ENCODE measurements around the gene ADH7.

ADH7 gene

DNA sequence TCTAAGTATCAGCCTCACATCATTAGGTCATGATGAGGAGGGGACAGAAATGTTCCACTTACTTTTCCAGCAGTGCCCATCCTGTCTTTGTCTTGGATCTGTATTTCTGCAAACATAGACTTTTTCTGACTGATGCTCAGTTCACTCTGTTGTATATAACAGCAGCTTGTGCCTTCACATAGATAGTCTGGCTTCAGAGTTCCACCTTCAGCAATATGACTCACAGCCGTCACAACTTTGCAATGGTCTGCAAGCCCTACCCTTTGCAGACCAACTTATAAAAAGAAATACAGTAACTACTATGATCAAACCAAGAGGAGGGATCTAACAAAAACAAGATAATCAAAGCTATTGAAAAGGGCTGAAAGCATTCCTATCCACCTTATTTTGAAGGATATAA lies at the start of gene ADH7:
TSS of gene ADH7 (minus strand) at position 189 of the 400 bp plus-strand sequence. CDS start at position 80, 109 bp downstream.
- Histone ChIP-seq H3K9me3 (replicated peaks; ENCODE audit: insufficient read depth, low read length) (no peaks in the 10 kb centered on the region), H3K79me2 (ENCODE audit: low read length) (no peaks in the 10 kb centered on the region), H3K9ac (ENCODE audit: low read length) (no peak within 1 kb of the TSS), H2AFZ (ENCODE audit: low read length) (no peak within 1 kb of the TSS), H3K9me2 (replicated peaks; ENCODE audit: insufficient read depth, low read length) (no peaks in the 10 kb centered on the region), H3K4me3 (ENCODE audit: low read length) (no peak within 1 kb of the TSS), H3F3A (ENCODE audit: insufficient read depth, low read length) (no peaks in the 10 kb centered on the region), H3K27ac (ENCODE audit: low read length) (no peak within 1 kb of the TSS), H3K4me1 (ENCODE audit: low read length) (no peaks in the 10 kb centered on the region), H3K27me3 (replicated peaks; ENCODE audit: insufficient read depth, low read length) (no peaks in the 10 kb centered on the region), H3K4me2 (ENCODE audit: low read depth, low read length) (no peak within 1 kb of the TSS), H3K36me3 (replicated peaks; ENCODE audit: insufficient read depth, low read length) (no peaks in the 10 kb centered on the region), H4K20me1 (ENCODE audit: insufficient read depth, low read length) (no peaks in the 10 kb centered on the region)
- no peak for TF ChIP-seq EZH2phosphoT487 (IDR thresholded peaks at IDR 0.05; ENCODE audit: low read length)
- TF ChIP-seq EZH2 (optimal IDR thresholded peaks at IDR 0.05; ENCODE audit: low read depth, low read length), result no peak
- TF ChIP-seq CTCF (IDR thresholded peaks at IDR 0.05; ENCODE audit: low read length), result no peak
- no peak for DNase-seq

- no peak overlapping the region for H3K9ac ChIP-seq (ENCODE audit: low read length)
- no peaks in the 10 kb centered on the region for H3K79me2 ChIP-seq (ENCODE audit: low read length)
- TF ChIP-seq EZH2phosphoT487 (IDR thresholded peaks at IDR 0.05; ENCODE audit: low read length) (no peak), CTCF (IDR thresholded peaks at IDR 0.05; ENCODE audit: low read length) (no peak), EZH2 (optimal IDR thresholded peaks at IDR 0.05; ENCODE audit: low read depth, low read length) (no peak)
- no peaks in the 10 kb centered on the region for H3K9me2 ChIP-seq (replicated peaks; ENCODE audit: insufficient read depth, low read length)
- H3K4me2 ChIP-seq (ENCODE audit: low read depth, low read length), result no peak overlapping the region
- no peak overlapping the region for H3K27ac ChIP-seq (ENCODE audit: low read length)
- H3F3A ChIP-seq (ENCODE audit: insufficient read depth, low read length), result no peaks in the 10 kb centered on the region; the same call in 1 of the 2 replicates
- no peaks in the 10 kb centered on the region for H3K4me1 ChIP-seq (ENCODE audit: low read length)
- no peaks in the 10 kb centered on the region for H3K9me3 ChIP-seq (replicated peaks; ENCODE audit: insufficient read depth, low read length)
- no peak for DNase-seq
- no peaks in the 10 kb centered on the region for H4K20me1 ChIP-seq (ENCODE audit: insufficient read depth, low read length)
- H3K36me3 ChIP-seq (replicated peaks; ENCODE audit: insufficient read depth, low read length), result no peaks in the 10 kb centered on the region
- no peak overlapping the region for H2AFZ ChIP-seq (ENCODE audit: low read length)
- H3K27me3 ChIP-seq (replicated peaks; ENCODE audit: insufficient read depth, low read length), result no peaks in the 10 kb centered on the region
- H3K4me3 ChIP-seq (ENCODE audit: low read length), result no peak overlapping the region
Measured at GRCh38 chr4:99483636-99484035, 48.5 kb upstream of the ADH7 start.

GRCh38 chr4:99473131-99473530 lies 38.0 kb upstream of the ADH7 start:
- Histone ChIP-seq H3K36me3 (replicated peaks; ENCODE audit: insufficient read depth, low read length) (no peaks in the 10 kb centered on the region), H3K4me3 (ENCODE audit: low read length) (no peak overlapping the region), H3K4me1 (ENCODE audit: low read length) (no peaks in the 10 kb centered on the region), H3K9me3 (replicated peaks; ENCODE audit: insufficient read depth, low read length) (no peaks in the 10 kb centered on the region; the same call in 1 of the 2 replicates), H4K20me1 (ENCODE audit: insufficient read depth, low read length) (no peaks in the 10 kb centered on the region), H3K27me3 (replicated peaks; ENCODE audit: insufficient read depth, low read length) (no peaks in the 10 kb centered on the region), H3F3A (ENCODE audit: insufficient read depth, low read length) (no peaks in the 10 kb centered on the region), H2AFZ (ENCODE audit: low read length) (no peak overlapping the region), H3K9me2 (replicated peaks; ENCODE audit: insufficient read depth, low read length) (no peaks in the 10 kb centered on the region), H3K79me2 (ENCODE audit: low read length) (no peaks in the 10 kb centered on the region), H3K4me2 (ENCODE audit: low read depth, low read length) (no peak overlapping the region), H3K27ac (ENCODE audit: low read length) (no peak overlapping the region), H3K9ac (ENCODE audit: low read length) (no peak overlapping the region)
- DNase-seq, result no peak
- no peak for TF ChIP-seq CTCF (IDR thresholded peaks at IDR 0.05; ENCODE audit: low read length)
- no peak for TF ChIP-seq EZH2phosphoT487 (IDR thresholded peaks at IDR 0.05; ENCODE audit: low read length)
- no peak for TF ChIP-seq EZH2 (optimal IDR thresholded peaks at IDR 0.05; ENCODE audit: low read depth, low read length)
